Measurements from ENCODE around the gene SREBF2. TPM values are rescaled to one million over a fixed set of nuclear protein-coding genes. Genes with fewer than 3 reads are reported as not detected.

SREBF2 gene
- polyA plus RNA-seq, 3 donors = 22.2 to 25.1 (median 24.5) TPM

GRCh38 chr22:41874090-41874489 lies 41.2 kb downstream of the SREBF2 start:
- Mint-ChIP-seq H3K4me1 (no peaks in the 10 kb centered on the region), H3K36me3 (peaks cover 73 to 97% of the 10 kb centered on the region in 2 donors), H3K27ac (no peak overlapping the region), H3K4me3 (no peak overlapping the region), H3K9me3 (peaks cover 0 to 2% (median 0%) of the 10 kb centered on the region in 7 donors), H3K27me3 (ENCODE audit: low read depth in 3 of 3) (peaks cover 0 to 2% (median 1%) of the 10 kb centered on the region in 3 donors)
- TF ChIP-seq, protein P1, sequence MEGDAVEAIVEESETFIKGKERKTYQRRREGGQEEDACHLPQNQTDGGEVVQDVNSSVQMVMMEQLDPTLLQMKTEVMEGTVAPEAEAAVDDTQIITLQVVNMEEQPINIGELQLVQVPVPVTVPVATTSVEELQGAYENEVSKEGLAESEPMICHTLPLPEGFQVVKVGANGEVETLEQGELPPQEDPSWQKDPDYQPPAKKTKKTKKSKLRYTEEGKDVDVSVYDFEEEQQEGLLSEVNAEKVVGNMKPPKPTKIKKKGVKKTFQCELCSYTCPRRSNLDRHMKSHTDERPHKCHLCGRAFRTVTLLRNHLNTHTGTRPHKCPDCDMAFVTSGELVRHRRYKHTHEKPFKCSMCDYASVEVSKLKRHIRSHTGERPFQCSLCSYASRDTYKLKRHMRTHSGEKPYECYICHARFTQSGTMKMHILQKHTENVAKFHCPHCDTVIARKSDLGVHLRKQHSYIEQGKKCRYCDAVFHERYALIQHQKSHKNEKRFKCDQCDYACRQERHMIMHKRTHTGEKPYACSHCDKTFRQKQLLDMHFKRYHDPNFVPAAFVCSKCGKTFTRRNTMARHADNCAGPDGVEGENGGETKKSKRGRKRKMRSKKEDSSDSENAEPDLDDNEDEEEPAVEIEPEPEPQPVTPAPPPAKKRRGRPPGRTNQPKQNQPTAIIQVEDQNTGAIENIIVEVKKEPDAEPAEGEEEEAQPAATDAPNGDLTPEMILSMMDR (IDR thresholded peaks at IDR 0.05) = no peak
- Histone ChIP-seq H3K27me3 (ENCODE audit: control insufficient read depth in 2 of 2, insufficient read depth in 2 of 2, low read length in 2 of 2) (no peaks in the 10 kb centered on the region), H3K4me3 (replicated peaks in 1 of 3; ENCODE audit: low read depth in 2 of 3, low read length in 3 of 3) (no peak overlapping the region), H4K20me1 (ENCODE audit: insufficient read depth, low read length) (no peaks in the 10 kb centered on the region), H3K79me2 (ENCODE audit: insufficient read depth, low read length) (no peaks in the 10 kb centered on the region), H2AFZ (ENCODE audit: insufficient read depth, low read depth, low read length, poor library complexity, severe bottlenecking) (no peak overlapping the region), H3K9me3 (replicated peaks in 1 of 2; ENCODE audit: control insufficient read depth in 1 of 2, insufficient read depth in 1 of 2, low read length in 2 of 2) (no peaks in the 10 kb centered on the region), H3K27ac (ENCODE audit: low read depth in 1 of 2, low read length in 2 of 2) (no peak overlapping the region), H3K4me1 (ENCODE audit: control insufficient read depth in 1 of 2, insufficient read depth in 2 of 2, low read length in 2 of 2) (no peaks in the 10 kb centered on the region), H3K9ac (ENCODE audit: insufficient read depth, low read length, poor library complexity, severe bottlenecking) (no peak overlapping the region), H3K36me3 (replicated peaks in 1 of 2; ENCODE audit: control insufficient read depth in 1 of 2, insufficient read depth in 2 of 2, low read length in 2 of 2) (peaks cover 86 to 99% of the 10 kb centered on the region in 2 donors), H3K4me2 (replicated peaks; ENCODE audit: extremely low read depth, low read length, poor library complexity, severe bottlenecking) (no peak overlapping the region)
- intact Hi-C loops (cut with micrococcal nuclease) = no loop called here
- 100% methylated on average over 1 of the region's 2 CpGs for WGBS (ENCODE audit: insufficient coverage)
- DNase-seq = no peak

GRCh38 chr22:41875531-41876270 lies 42.8 kb downstream of the SREBF2 start:
- peaks cover 79 to 97% of the 10 kb centered on the region in 2 donors for H3K36me3 Mint-ChIP-seq
- H2AFZ ChIP-seq (ENCODE audit: insufficient read depth, low read depth, low read length, poor library complexity, severe bottlenecking) = no peak overlapping the region
- peaks cover 0 to 2% (median 0%) of the 10 kb centered on the region in 3 donors for H3K27me3 Mint-ChIP-seq (ENCODE audit: low read depth in 3 of 3)
- H3K4me1 ChIP-seq (ENCODE audit: control insufficient read depth in 1 of 2, insufficient read depth in 2 of 2, low read length in 2 of 2) = no peaks in the 10 kb centered on the region
- H3K4me3 ChIP-seq (replicated peaks in 1 of 3; ENCODE audit: low read depth in 2 of 3, low read length in 3 of 3) = no peak overlapping the region
- H3K36me3 ChIP-seq (replicated peaks in 1 of 2; ENCODE audit: control insufficient read depth in 1 of 2, insufficient read depth in 2 of 2, low read length in 2 of 2) = peaks cover 88 to 99% of the 10 kb centered on the region in 2 donors
- no peak for DNase-seq
- TF ChIP-seq, protein P1 (IDR thresholded peaks at IDR 0.05) = no peak
- H3K9me3 ChIP-seq (replicated peaks in 1 of 2; ENCODE audit: control insufficient read depth in 1 of 2, insufficient read depth in 1 of 2, low read length in 2 of 2) = no peaks in the 10 kb centered on the region
- no peaks in the 10 kb centered on the region for H3K79me2 ChIP-seq (ENCODE audit: insufficient read depth, low read length)
- intact Hi-C loops (cut with micrococcal nuclease) = no loop called here
- H3K27ac ChIP-seq (ENCODE audit: low read depth in 1 of 2, low read length in 2 of 2) = no peak overlapping the region
- H3K9ac ChIP-seq (ENCODE audit: insufficient read depth, low read length, poor library complexity, severe bottlenecking) = no peak overlapping the region
- no peak overlapping the region for H3K4me2 ChIP-seq (replicated peaks; ENCODE audit: extremely low read depth, low read length, poor library complexity, severe bottlenecking)
- H3K9me3 Mint-ChIP-seq = peaks cover 0 to 2% (median 0%) of the 10 kb centered on the region in 7 donors
- no peaks in the 10 kb centered on the region for H3K4me1 Mint-ChIP-seq
- H4K20me1 ChIP-seq (ENCODE audit: insufficient read depth, low read length) = no peaks in the 10 kb centered on the region
- WGBS (ENCODE audit: insufficient coverage) = 96% methylated on average over 8 of the region's 10 CpGs
- peak overlapping the region in 3 of 7 donors; percentile 21 to 41 (median 27) for H3K27ac Mint-ChIP-seq
- H3K27me3 ChIP-seq (ENCODE audit: control insufficient read depth in 2 of 2, insufficient read depth in 2 of 2, low read length in 2 of 2) = no peaks in the 10 kb centered on the region
- no peak overlapping the region for H3K4me3 Mint-ChIP-seq

Data from CD14-positive monocyte (primary cell).